Right atrium auricular region (tissue), 2 donors: Measurements from ENCODE around the gene PPP1R16B. TPM values are rescaled to one million over a fixed set of nuclear protein-coding genes. Genes with fewer than 3 reads are reported as not detected.

ENCODE experiments used
- DNase-seq: peaks from one replicate; pipeline ENCODE4 v3.0.0-alpha.2; 2019; ENCODE audit warnings: low spot score
- H3K27ac ChIP-seq, 2 donors: fragments of 200-600 bp; sonication (generic); 1 replicate in 1 of 2; 2 replicates in 1 of 2; pipeline ENCODE4 v1.5.1; 2016 to 2019
- H3K27me3 ChIP-seq, 2 donors: fragments of 200-600 bp; sonication (generic); one replicate each; pipeline versions ENCODE4 v1.5.1 to v1.6.0; 2017 to 2019
- H3K36me3 ChIP-seq: fragments of 200-600 bp; sonication (generic); one replicate; pipeline ENCODE4 v1.5.1; 2016
- H3K4me1 ChIP-seq, 2 donors: fragments of 200-600 bp; sonication (generic); one replicate each; pipeline versions ENCODE4 v1.5.1 to v1.6.0; 2017 to 2019
- H3K4me3 ChIP-seq, 2 donors: fragments of 200-600 bp; sonication (generic); 1 replicate in 1 of 2; 2 replicates in 1 of 2; pipeline ENCODE4 v1.5.1; 2017 to 2019; ENCODE audit warnings: mild to moderate bottlenecking in 1 of 2, moderate library complexity in 1 of 2
- H3K9me3 ChIP-seq, 2 donors: fragments of 200-600 bp; sonication (generic); one replicate each; pipeline ENCODE4 v1.5.1; 2019
- total RNA-seq, 2 donors: library from RNA; depleted of rRNA; stranded (reverse); fragments of >200 nt; gene quantifications; one replicate each; pipeline ENCODE4 v1.1.0, GENCODE V29; 2016
- TF ChIP-seq, protein P1 (sequence below), 2 donors: fragments of 200-600 bp; sonication (generic); IDR thresholded peaks; one replicate each; pipeline ENCODE4 v1.5.1; 2019; ENCODE audit warnings: antibody characterized with exemption in 2 of 2

PPP1R16B gene
- 1 to 10 TPM in 1 of 2 donors, under 1 TPM in 1; 0.96 to 6.6 TPM for total RNA-seq

DNA sequence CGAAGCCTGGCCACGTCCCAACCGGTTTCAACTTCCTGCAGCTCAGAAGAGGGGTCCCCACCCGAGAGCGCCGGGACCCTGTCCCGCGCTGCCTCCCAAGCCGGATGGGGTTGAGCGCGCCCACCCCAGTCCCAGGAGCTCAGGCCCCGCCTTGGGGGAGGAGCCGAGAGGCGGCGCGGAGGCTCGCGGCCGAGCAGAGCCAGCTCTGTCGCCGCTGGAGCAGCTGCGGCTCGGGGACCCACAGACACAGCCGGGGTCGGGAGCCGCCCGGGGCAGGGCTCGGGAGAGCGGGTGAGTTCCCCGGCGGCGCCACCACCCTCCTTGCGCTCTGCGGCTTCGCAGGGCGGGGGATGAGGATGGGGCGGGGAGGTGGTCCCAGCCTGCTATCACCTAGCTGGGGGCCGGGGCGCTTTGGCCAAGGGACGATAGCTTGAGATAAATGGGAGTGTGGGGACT is at the start of gene PPP1R16B:
TSS of gene PPP1R16B (plus strand) at position 196 of the 456 bp plus-strand sequence. CDS start 30,229 bp downstream, outside the sequence.
- Histone ChIP-seq H3K4me1 (peaks cover 0 to 28% of the 10 kb centered on the region in 2 donors), H3K27me3 (peaks cover 5 to 8% of the 10 kb centered on the region in 2 donors), H3K36me3 (no peaks in the 10 kb centered on the region), H3K27ac (peak within 1 kb of the TSS; percentile 61 to 74), H3K9me3 (no peaks in the 10 kb centered on the region), H3K4me3 (peak within 1 kb of the TSS; percentile 56 to 70)
- DNase-seq, result no peak
- TF ChIP-seq, protein P1, sequence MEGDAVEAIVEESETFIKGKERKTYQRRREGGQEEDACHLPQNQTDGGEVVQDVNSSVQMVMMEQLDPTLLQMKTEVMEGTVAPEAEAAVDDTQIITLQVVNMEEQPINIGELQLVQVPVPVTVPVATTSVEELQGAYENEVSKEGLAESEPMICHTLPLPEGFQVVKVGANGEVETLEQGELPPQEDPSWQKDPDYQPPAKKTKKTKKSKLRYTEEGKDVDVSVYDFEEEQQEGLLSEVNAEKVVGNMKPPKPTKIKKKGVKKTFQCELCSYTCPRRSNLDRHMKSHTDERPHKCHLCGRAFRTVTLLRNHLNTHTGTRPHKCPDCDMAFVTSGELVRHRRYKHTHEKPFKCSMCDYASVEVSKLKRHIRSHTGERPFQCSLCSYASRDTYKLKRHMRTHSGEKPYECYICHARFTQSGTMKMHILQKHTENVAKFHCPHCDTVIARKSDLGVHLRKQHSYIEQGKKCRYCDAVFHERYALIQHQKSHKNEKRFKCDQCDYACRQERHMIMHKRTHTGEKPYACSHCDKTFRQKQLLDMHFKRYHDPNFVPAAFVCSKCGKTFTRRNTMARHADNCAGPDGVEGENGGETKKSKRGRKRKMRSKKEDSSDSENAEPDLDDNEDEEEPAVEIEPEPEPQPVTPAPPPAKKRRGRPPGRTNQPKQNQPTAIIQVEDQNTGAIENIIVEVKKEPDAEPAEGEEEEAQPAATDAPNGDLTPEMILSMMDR (IDR thresholded peaks at IDR 0.05), result no peak

DNA sequence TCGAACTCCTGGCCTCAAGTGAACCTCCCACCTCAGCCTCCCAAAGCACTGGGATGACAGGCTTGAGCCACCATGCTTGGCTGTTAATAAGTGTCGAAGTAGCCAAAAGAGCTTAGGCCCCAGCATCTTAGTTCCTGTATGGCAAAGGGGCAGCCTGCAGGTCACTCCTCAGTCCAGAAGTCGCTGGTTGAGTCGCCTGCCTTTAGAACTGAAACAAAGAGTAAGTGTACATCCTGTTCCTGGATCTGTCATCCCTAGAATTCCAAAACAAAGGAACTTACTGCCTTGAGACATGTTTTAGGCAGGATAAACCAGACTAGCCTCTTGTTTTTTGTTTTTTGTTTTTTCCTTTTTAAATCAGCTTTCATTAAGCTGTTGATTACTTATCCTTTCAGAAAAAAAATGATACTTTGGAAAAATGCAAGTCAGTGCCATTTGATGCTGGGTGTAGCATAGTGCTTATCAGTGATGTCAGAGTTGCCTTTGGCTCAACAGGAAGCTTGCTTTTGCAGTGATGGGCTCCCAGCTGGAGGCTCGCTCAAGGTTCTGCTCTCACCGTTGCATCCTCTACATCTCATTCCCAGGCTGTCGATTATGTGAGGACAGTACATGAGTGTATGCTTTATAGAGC is 48.2 kb upstream of the PPP1R16B start:
- Histone ChIP-seq H3K27ac (peak overlapping the region in 1 of 2 donors; percentile 9), H3K4me1 (no peaks in the 10 kb centered on the region), H3K4me3 (no peak overlapping the region), H3K27me3 (no peaks in the 10 kb centered on the region), H3K36me3 (peaks cover 70% of the 10 kb centered on the region), H3K9me3 (no peaks in the 10 kb centered on the region)
- no peak for DNase-seq
- TF ChIP-seq, protein P1 (IDR thresholded peaks at IDR 0.05), result no peak

DNA sequence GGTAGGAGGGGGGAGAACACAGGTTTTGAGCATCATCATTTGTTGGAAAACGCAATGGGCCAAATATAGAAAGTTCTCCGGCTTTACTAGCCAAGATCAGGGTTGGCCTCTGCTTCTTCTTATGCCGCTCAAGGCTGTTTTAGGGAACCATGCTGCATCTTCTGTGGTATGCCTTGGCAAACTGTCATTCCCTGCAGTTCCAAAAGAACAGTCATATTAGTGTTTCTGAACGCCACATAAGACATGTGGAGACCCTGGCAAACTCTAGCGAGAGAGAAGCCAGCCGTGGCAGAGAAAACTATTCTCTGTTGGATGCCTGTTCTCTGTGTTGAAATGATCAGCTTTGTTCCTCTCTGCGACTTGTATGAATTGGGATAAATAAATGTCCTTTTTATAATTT is 46.4 kb upstream of the PPP1R16B start:
- no peak overlapping the region for H3K27ac ChIP-seq

DNA sequence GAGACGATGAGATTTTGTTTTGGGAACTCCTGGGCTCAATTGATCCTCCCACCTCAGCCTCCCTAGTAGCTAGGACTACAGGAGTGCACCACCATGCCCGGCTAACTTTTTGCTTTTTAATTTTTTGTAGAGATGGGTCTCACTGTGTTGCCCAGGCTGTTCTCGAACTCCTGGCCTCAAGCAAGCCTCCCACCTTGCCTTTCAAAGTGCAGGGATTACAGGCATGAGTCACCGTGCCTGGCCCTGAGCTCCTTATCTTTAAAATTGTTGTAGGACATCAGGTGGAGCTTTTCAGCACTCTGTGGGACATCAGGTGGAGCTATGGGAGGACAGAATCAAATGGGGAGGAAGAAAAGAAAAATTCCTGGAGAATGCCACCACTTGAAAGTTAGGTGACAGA is 44.5 kb upstream of the PPP1R16B start:
- Histone ChIP-seq H3K4me1 (no peaks in the 10 kb centered on the region), H3K4me3 (no peak overlapping the region), H3K27ac (no peak overlapping the region), H3K9me3 (no peaks in the 10 kb centered on the region), H3K36me3 (peaks cover 72% of the 10 kb centered on the region), H3K27me3 (no peaks in the 10 kb centered on the region)
- TF ChIP-seq, protein P1 (IDR thresholded peaks at IDR 0.05), result no peak
- no peak for DNase-seq

More for the DNA sequence above, 46.4 kb upstream of the PPP1R16B start:
- TF ChIP-seq, protein P1 (IDR thresholded peaks at IDR 0.05), result no peak
- H3K27me3 ChIP-seq, result no peaks in the 10 kb centered on the region
- no peaks in the 10 kb centered on the region for H3K4me1 ChIP-seq
- DNase-seq, result no peak
- no peak overlapping the region for H3K4me3 ChIP-seq
- peaks cover 74% of the 10 kb centered on the region for H3K36me3 ChIP-seq
- H3K9me3 ChIP-seq, result no peaks in the 10 kb centered on the region

DNA sequence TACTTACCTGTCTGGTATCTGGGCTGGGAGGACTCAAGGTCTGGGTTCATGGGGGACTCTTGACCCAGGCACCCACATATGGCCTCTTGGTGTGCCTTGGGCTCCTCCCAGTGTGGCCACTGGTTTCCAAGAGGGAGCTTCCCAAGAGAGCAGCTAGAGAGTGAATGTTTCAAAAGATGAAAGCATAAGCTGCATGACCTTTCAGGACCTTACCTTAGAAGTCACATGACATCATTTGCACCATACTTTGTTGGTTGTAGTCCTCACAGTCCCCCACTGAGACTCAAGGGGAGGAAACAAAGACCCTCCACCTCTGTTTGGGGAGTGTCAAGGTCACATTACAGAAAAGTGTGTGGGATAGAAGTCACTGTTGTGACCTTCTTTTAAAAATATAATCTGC is 43.3 kb upstream of the PPP1R16B start:
- Histone ChIP-seq H3K9me3 (no peaks in the 10 kb centered on the region), H3K36me3 (peaks cover 67% of the 10 kb centered on the region), H3K4me3 (no peak overlapping the region)

More for the DNA sequence above, 43.3 kb upstream of the PPP1R16B start:
- Histone ChIP-seq H3K27me3 (no peaks in the 10 kb centered on the region), H3K27ac (no peak overlapping the region), H3K4me1 (no peaks in the 10 kb centered on the region)
- no peak for DNase-seq
- TF ChIP-seq, protein P1 (IDR thresholded peaks at IDR 0.05), result no peak
